CD4-positive, CD25-positive, alpha-beta regulatory T cell (primary cell): Measurements from ENCODE around the gene ARHGAP12. TPM values are rescaled to one million over a fixed set of nuclear protein-coding genes. Genes with fewer than 3 reads are reported as not detected.
"Not testable (repeated sequence)": the region's sequence is repeated elsewhere in the genome, so short reads cannot be mapped to it uniquely, and the experiment has no call there.

Experiments used
- ATAC-seq, 2 donors: fragments of 150-1000 bp; cut with Tn5 transposase; one replicate each; pipeline ENCODE4 v1.10.0; 2021; ENCODE audit warnings: low read depth in 2 of 2, moderate number of reproducible peaks in 2 of 2, moderate library complexity in 1 of 2
- DNase-seq, 3 donors: peaks; one replicate each; pipeline versions ENCODE4 v3.0.0 to v3.0.0-alpha.2; 2012 to 2022; ENCODE audit warnings: mixed read lengths in 1 of 3
- H3K27ac ChIP-seq: one replicate; pipeline ENCODE4 v1.7.0; 2013; ENCODE audit warnings: mild to moderate bottlenecking, low read length; ENCODE audit not compliant: insufficient read depth, poor library complexity, severe bottlenecking
- H3K27me3 ChIP-seq: one replicate; pipeline ENCODE4 v1.7.0; 2013; ENCODE audit warnings: low read length; ENCODE audit not compliant: control insufficient read depth, insufficient read depth
- H3K36me3 ChIP-seq: one replicate; pipeline ENCODE4 v1.7.0; 2013; ENCODE audit warnings: mild to moderate bottlenecking, low read length, moderate library complexity; ENCODE audit not compliant: control insufficient read depth, insufficient read depth
- H3K4me1 ChIP-seq: 2 replicates; pipeline ENCODE4 v1.7.0; 2013; ENCODE audit warnings: mild to moderate bottlenecking, low read length; ENCODE audit not compliant: insufficient read depth, control insufficient read depth, poor library complexity, severe bottlenecking
- H3K4me3 ChIP-seq: one replicate; pipeline ENCODE4 v1.7.0; 2013; ENCODE audit warnings: low read depth, mild to moderate bottlenecking, low read length, moderate library complexity
- H3K9me3 ChIP-seq, 2 experiments: 1 replicate in 1 of 2; 2 replicates in 1 of 2; pipeline ENCODE4 v1.7.0; 2013; ENCODE audit warnings: low read length in 2 of 2, mild to moderate bottlenecking in 1 of 2, moderate library complexity in 1 of 2; ENCODE audit not compliant: control insufficient read depth in 2 of 2
- H3K27ac Mint-ChIP-seq, 3 donors: one replicate each; pipeline ENCODE4 v1.8.0; 2020 to 2022; ENCODE audit warnings: mild to moderate bottlenecking in 3 of 3, mixed read lengths in 3 of 3, moderate library complexity in 2 of 3
- H3K27me3 Mint-ChIP-seq: one replicate; pipeline ENCODE4 v1.8.0; 2022; ENCODE audit warnings: mild to moderate bottlenecking, mixed read lengths
- H3K36me3 Mint-ChIP-seq: one replicate; pipeline ENCODE4 v1.8.0; 2020; ENCODE audit warnings: mixed read lengths
- H3K4me1 Mint-ChIP-seq, 4 donors: one replicate each; pipeline ENCODE4 v1.8.0; 2020 to 2022; ENCODE audit warnings: mixed read lengths in 4 of 4, mild to moderate bottlenecking in 1 of 4
- H3K4me3 Mint-ChIP-seq, 4 donors: one replicate each; pipeline ENCODE4 v1.8.0; 2020 to 2022; ENCODE audit warnings: mild to moderate bottlenecking in 4 of 4, mixed read lengths in 4 of 4, moderate library complexity in 3 of 4
- H3K9me3 Mint-ChIP-seq, 7 donors: one replicate each; pipeline ENCODE4 v1.8.0; 2020 to 2022; ENCODE audit warnings: mixed read lengths in 7 of 7, mild to moderate bottlenecking in 3 of 7, moderate library complexity in 2 of 7
- polyA plus RNA-seq, 4 donors: library from polyadenylated mRNA; unstranded; fragments of 300-500 nt; fragmentation: Illumina TruSeq; gene quantifications; one replicate each; pipeline ENCODE4 v1.2.3, GENCODE V29; 2021
- total RNA-seq: library from RNA; stranded (reverse); gene quantifications from one replicate; pipeline ENCODE4 v1.2.3, GENCODE V29; 2022

The ARHGAP12 gene
- total and polyA plus RNA-seq, 5 donors from 2014 or later, result 8.8 to 28.3 (median 11.8) TPM

- ATAC-seq (no peak), DNase-seq (no peak)
- H3K9me3 Mint-ChIP-seq, result peaks cover 0 to 4% (median 0%) of the 10 kb centered on the region in 7 donors
- peaks cover 56% of the 10 kb centered on the region for H3K36me3 Mint-ChIP-seq
- Histone ChIP-seq H3K4me3 (no peak overlapping the region), H3K4me1 (no peaks in the 10 kb centered on the region), H3K9me3 (no peaks in the 10 kb centered on the region), H3K27me3 (no peaks in the 10 kb centered on the region), H3K27ac (no peak overlapping the region), H3K36me3 (peaks cover 35% of the 10 kb centered on the region)
- no peak overlapping the region for H3K4me3 Mint-ChIP-seq
- H3K27ac Mint-ChIP-seq, result peak overlapping the region in 1 of 3 donors; percentile 44
- H3K27me3 Mint-ChIP-seq, result no peaks in the 10 kb centered on the region
- H3K4me1 Mint-ChIP-seq, result peaks cover 18 to 68% (median 45%) of the 10 kb centered on the region in 4 donors
Measured at GRCh38 chr10:31906039-31906438, 22.6 kb downstream of the ARHGAP12 start.

GRCh38 chr10:31905586-31905985 lies 23.0 kb downstream of the ARHGAP12 start:
- Mint-ChIP-seq H3K4me3 (no peak overlapping the region), H3K4me1 (peaks cover 16 to 68% (median 44%) of the 10 kb centered on the region in 4 donors), H3K27ac (no peak overlapping the region), H3K27me3 (no peaks in the 10 kb centered on the region), H3K9me3 (peaks cover 0 to 4% (median 0%) of the 10 kb centered on the region in 7 donors), H3K36me3 (peaks cover 58% of the 10 kb centered on the region)
- DNase-seq (no peak), ATAC-seq (no peak)
- Histone ChIP-seq H3K4me3 (no peak overlapping the region), H3K27me3 (no peaks in the 10 kb centered on the region), H3K4me1 (no peaks in the 10 kb centered on the region), H3K9me3 (no peaks in the 10 kb centered on the region), H3K27ac (no peak overlapping the region), H3K36me3 (peaks cover 40% of the 10 kb centered on the region)

- Histone ChIP-seq H3K27ac (no peak overlapping the region), H3K4me1 (no peaks in the 10 kb centered on the region), H3K27me3 (no peaks in the 10 kb centered on the region), H3K36me3 (peaks cover 30% of the 10 kb centered on the region), H3K4me3 (no peak overlapping the region), H3K9me3 (no peaks in the 10 kb centered on the region)
- H3K4me3 Mint-ChIP-seq, result no peak overlapping the region
- no peaks in the 10 kb centered on the region for H3K27me3 Mint-ChIP-seq
- H3K27ac Mint-ChIP-seq, result no peak overlapping the region
- ATAC-seq (no peak), DNase-seq (no peak)
- peaks cover 5 to 72% (median 51%) of the 10 kb centered on the region in 4 donors for H3K4me1 Mint-ChIP-seq
- peaks cover 0 to 4% (median 0%) of the 10 kb centered on the region in 7 donors for H3K9me3 Mint-ChIP-seq
- H3K36me3 Mint-ChIP-seq, result peaks cover 53% of the 10 kb centered on the region
Measured at GRCh38 chr10:31902625-31903024, 26.0 kb downstream of the ARHGAP12 start.

GRCh38 chr10:31897506-31897905 lies 31.1 kb downstream of the ARHGAP12 start:
- H3K27me3 Mint-ChIP-seq, result no peaks in the 10 kb centered on the region
- ATAC-seq (no peak), DNase-seq (no peak)
- H3K4me3 Mint-ChIP-seq, result peak overlapping the region in 1 of 4 donors; percentile 36
- no peaks in the 10 kb centered on the region for H3K9me3 ChIP-seq
- H3K4me3 ChIP-seq, result no peak overlapping the region
- H3K4me1 Mint-ChIP-seq, result peaks cover 12 to 75% (median 44%) of the 10 kb centered on the region in 4 donors
- H3K27ac ChIP-seq, result no peak overlapping the region
- no peak overlapping the region for H3K27ac Mint-ChIP-seq
- H3K36me3 ChIP-seq, result peaks cover 11% of the 10 kb centered on the region
- peaks cover 38% of the 10 kb centered on the region for H3K36me3 Mint-ChIP-seq
- no peaks in the 10 kb centered on the region for H3K4me1 ChIP-seq
- H3K27me3 ChIP-seq, result no peaks in the 10 kb centered on the region
- H3K9me3 Mint-ChIP-seq, result peaks cover 0 to 4% (median 1%) of the 10 kb centered on the region in 7 donors

- no peaks in the 10 kb centered on the region for H3K9me3 ChIP-seq
- Mint-ChIP-seq H3K9me3 (peaks cover 0 to 3% (median 1%) of the 10 kb centered on the region in 7 donors), H3K27ac (peak overlapping the region in 1 of 3 donors; percentile 26), H3K27me3 (no peaks in the 10 kb centered on the region), H3K4me3 (no peak overlapping the region), H3K4me1 (peaks cover 11 to 76% (median 45%) of the 10 kb centered on the region in 4 donors), H3K36me3 (peaks cover 40% of the 10 kb centered on the region)
- H3K4me3 ChIP-seq, result no peak overlapping the region
- DNase-seq, result no peak
- H3K27ac ChIP-seq, result no peak overlapping the region
- no peaks in the 10 kb centered on the region for H3K4me1 ChIP-seq
- ATAC-seq, result no peak
- peaks cover 11% of the 10 kb centered on the region for H3K36me3 ChIP-seq
- H3K27me3 ChIP-seq, result no peaks in the 10 kb centered on the region
Measured at GRCh38 chr10:31896968-31897384, 31.7 kb downstream of the ARHGAP12 start.

GRCh38 chr10:31895722-31896121 lies 32.9 kb downstream of the ARHGAP12 start:
- not testable (repeated sequence) for H3K27ac Mint-ChIP-seq, H3K4me3 ChIP-seq, H3K9me3 Mint-ChIP-seq, H3K9me3 ChIP-seq, DNase-seq, H3K4me3 Mint-ChIP-seq, H3K27me3 ChIP-seq, ATAC-seq, H3K36me3 ChIP-seq, H3K4me1 ChIP-seq, H3K27me3 Mint-ChIP-seq, H3K27ac ChIP-seq
- Mint-ChIP-seq H3K4me1 (peaks cover 8 to 81% (median 49%) of the 10 kb centered on the region in 4 donors), H3K36me3 (peaks cover 35% of the 10 kb centered on the region)

- ATAC-seq (no peak), DNase-seq (no peak)
- Mint-ChIP-seq H3K36me3 (peaks cover 22% of the 10 kb centered on the region), H3K9me3 (no peaks in the 10 kb centered on the region), H3K27ac (no peak overlapping the region), H3K4me3 (no peak overlapping the region), H3K27me3 (no peaks in the 10 kb centered on the region), H3K4me1 (peaks cover 24 to 69% (median 43%) of the 10 kb centered on the region in 4 donors)
- Histone ChIP-seq H3K36me3 (peaks cover 5% of the 10 kb centered on the region), H3K4me1 (no peaks in the 10 kb centered on the region), H3K27me3 (no peaks in the 10 kb centered on the region), H3K27ac (no peak overlapping the region), H3K4me3 (no peak overlapping the region), H3K9me3 (no peaks in the 10 kb centered on the region)
Measured at GRCh38 chr10:31888442-31888841, 40.2 kb downstream of the ARHGAP12 start.

- Mint-ChIP-seq H3K36me3 (peaks cover 26% of the 10 kb centered on the region), H3K9me3 (no peaks in the 10 kb centered on the region), H3K4me1 (peaks cover 21 to 66% (median 40%) of the 10 kb centered on the region in 4 donors), H3K27ac (peak overlapping the region in 1 of 3 donors; percentile 42), H3K4me3 (no peak overlapping the region), H3K27me3 (no peaks in the 10 kb centered on the region)
- Histone ChIP-seq H3K27ac (no peak overlapping the region), H3K27me3 (no peaks in the 10 kb centered on the region), H3K36me3 (peaks cover 5% of the 10 kb centered on the region), H3K4me1 (no peaks in the 10 kb centered on the region), H3K4me3 (no peak overlapping the region), H3K9me3 (no peaks in the 10 kb centered on the region)
- DNase-seq, result no peak
- no peak for ATAC-seq
Measured at GRCh38 chr10:31887850-31888249, 40.8 kb downstream of the ARHGAP12 start.
